Prostate gland (tissue), 2 donors: Measurements from ENCODE around the gene ARSG. TPM values are rescaled to one million over a fixed set of nuclear protein-coding genes. Genes with fewer than 3 reads are reported as not detected.

Experiments used
- DNase-seq: peaks from one replicate; pipeline ENCODE4 v3.0.0-alpha.2; 2019; ENCODE audit warnings: low spot score
- H3K27ac ChIP-seq, 2 donors: fragments of 200-600 bp; sonication (generic); 2 replicates each; pipeline ENCODE4 v1.5.1; 2017 to 2019
- H3K27me3 ChIP-seq: fragments of 200-600 bp; sonication (generic); replicated peaks from 2 replicates; pipeline ENCODE4 v1.5.1; 2019; ENCODE audit not compliant: insufficient read depth
- H3K36me3 ChIP-seq, 2 donors: fragments of 200-600 bp; sonication (generic); 1 replicate in 1 of 2; 2 replicates in 1 of 2; pipeline versions ENCODE4 v1.5.1 to v1.8.1; 2017 to 2019
- H3K4me1 ChIP-seq: fragments of 200-600 bp; sonication (generic); replicated peaks from 2 replicates; pipeline ENCODE4 v1.5.1; 2019
- H3K4me3 ChIP-seq, 2 donors: fragments of 200-600 bp; sonication (generic); 2 replicates each; pipeline ENCODE4 v1.5.1; 2017 to 2019
- H3K9me3 ChIP-seq: fragments of 200-600 bp; sonication (generic); 2 replicates; pipeline ENCODE4 v1.5.1; 2017
- CTCF ChIP-seq, 4 experiments: fragments of 200-600 bp in 2 of 4; fragments of 450-650 bp in 2 of 4; sonication (generic) in 2 of 4; IDR thresholded peaks; 1 replicate in 3 of 4; 2 replicates in 1 of 4; pipeline ENCODE4 v1.5.1; 2016 to 2019; ENCODE audit warnings: antibody characterized with exemption in 4 of 4, mild to moderate bottlenecking in 2 of 4, moderate library complexity in 2 of 4
- POLR2A ChIP-seq: fragments of 450-650 bp; IDR thresholded peaks from one replicate; pipeline ENCODE4 v1.6.1; 2016; ENCODE audit warnings: antibody characterized with exemption, mild to moderate bottlenecking
- POLR2AphosphoS5 ChIP-seq: sonication (generic); formaldehyde crosslinking; IDR thresholded peaks from one replicate; pipeline ENCODE4 v1.6.1; 2017; ENCODE audit warnings: antibody characterized with exemption
- WGBS: methylation state at CpG from one replicate; pipeline ENCODE4 v1.1.5; 2018; 5-methylcytosine and 5-hydroxymethylcytosine counted together
- intact Hi-C: fragments of 100-400 bp; cut with DNase I; formaldehyde crosslinking; loops from one replicate; pipeline ENCODE4 v1.14.2; 2022
- total RNA-seq, 2 donors: library from RNA; depleted of rRNA; stranded (reverse); fragments of >200 nt; gene quantifications; one replicate each; pipeline ENCODE4 v1.1.0, GENCODE V29; 2016

The ARSG gene
- total RNA-seq, 2 donors from 2014 or later: 1.5 to 8.3 TPM

DNA sequence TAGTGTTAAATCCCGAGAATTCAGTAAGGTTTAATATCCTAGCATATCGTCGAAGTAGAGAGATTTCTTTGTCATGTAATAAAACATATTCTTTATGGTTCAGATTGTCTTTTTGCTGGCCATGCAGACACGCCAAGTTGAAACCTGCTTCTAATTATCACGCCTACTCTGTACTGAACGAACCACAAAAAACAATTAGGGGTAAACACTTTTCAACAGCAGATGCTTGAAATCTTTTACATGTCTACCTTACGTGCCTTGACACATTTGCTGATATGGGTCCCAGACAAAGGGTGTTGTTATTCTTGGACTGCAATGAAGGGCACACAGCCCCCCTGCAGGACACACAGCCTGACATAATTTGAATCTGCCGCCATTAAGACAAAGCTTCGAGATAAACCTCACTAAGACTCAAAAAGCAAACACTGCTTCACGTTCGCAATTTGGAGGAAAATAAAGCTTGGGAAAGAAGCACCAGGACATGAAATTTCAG is 152.7 kb downstream of the ARSG start:
- no peaks in the 10 kb centered on the region for H3K36me3 ChIP-seq
- no peaks in the 10 kb centered on the region for H3K9me3 ChIP-seq
- intact Hi-C loops: no loop called here
- peak overlapping the region; percentile 50 to 81 for H3K27ac ChIP-seq
- WGBS: 49% methylated on average over 11 of the region's 11 CpGs
- H3K4me1 ChIP-seq: peaks cover 21% of the 10 kb centered on the region
- TF ChIP-seq POLR2AphosphoS5: no peak
- TF ChIP-seq POLR2A: no peak
- no peak for TF ChIP-seq CTCF (IDR thresholded peaks at IDR 0.05)
- H3K4me3 ChIP-seq: no peak overlapping the region
- DNase-seq: no peak
- H3K27me3 ChIP-seq: no peaks in the 10 kb centered on the region

DNA sequence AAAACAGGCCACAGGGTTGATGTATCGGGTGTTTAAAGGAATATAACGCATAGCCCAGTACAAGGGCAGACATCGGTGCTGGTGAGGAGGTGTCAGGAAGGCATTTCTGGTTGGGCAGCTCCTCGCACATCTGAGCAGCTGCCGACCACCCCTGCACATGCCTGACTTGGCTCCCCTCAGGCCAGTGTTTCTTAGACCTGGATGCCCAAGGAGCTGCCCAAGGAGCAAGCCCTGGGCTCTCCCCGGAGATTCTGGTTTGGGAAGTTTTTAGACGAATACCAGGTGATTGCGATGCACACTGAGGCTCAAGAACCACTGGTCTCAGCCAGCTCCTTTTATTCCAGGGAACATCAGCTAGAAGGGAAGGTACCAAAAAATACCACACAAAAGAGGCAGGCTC is 154.4 kb downstream of the ARSG start:
- intact Hi-C loops: no loop called here
- no peak for DNase-seq
- no peaks in the 10 kb centered on the region for H3K27me3 ChIP-seq
- peaks cover 21% of the 10 kb centered on the region for H3K4me1 ChIP-seq
- 83% methylated on average over 8 of the region's 8 CpGs for WGBS
- TF ChIP-seq POLR2AphosphoS5: no peak
- no peak for TF ChIP-seq POLR2A
- TF ChIP-seq CTCF (IDR thresholded peaks at IDR 0.05): no peak
- H3K4me3 ChIP-seq: no peak overlapping the region
- H3K9me3 ChIP-seq: no peaks in the 10 kb centered on the region
- H3K36me3 ChIP-seq: peaks cover 0 to 4% of the 10 kb centered on the region in 2 donors
- H3K27ac ChIP-seq: peak overlapping the region; percentile 11 to 81

DNA sequence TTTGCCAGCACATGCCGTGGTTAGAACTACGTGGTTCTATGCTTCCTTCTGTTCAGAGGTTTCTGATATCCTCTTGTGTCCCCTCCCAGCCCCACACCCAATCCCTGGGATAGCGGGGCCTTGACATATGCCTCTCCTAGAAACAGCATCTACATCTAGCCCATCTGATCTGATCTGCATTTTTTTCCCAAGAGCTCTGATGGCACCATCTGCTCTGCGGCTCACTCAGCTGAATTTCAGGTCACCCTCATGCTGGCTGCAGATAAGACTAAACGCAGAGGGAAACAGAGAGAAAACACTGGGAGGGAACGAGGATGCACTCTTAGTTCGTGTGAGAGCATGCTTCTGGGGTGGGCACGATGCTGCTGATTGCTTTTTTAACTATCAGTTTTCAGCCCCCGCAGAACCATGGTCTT is 155.3 kb downstream of the ARSG start:
- H3K36me3 ChIP-seq: peaks cover 0 to 4% of the 10 kb centered on the region in 2 donors
- WGBS: 90% methylated on average over 9 of the region's 9 CpGs
- H3K4me3 ChIP-seq: no peak overlapping the region
- intact Hi-C loops: no loop called here
- TF ChIP-seq POLR2AphosphoS5: no peak
- TF ChIP-seq POLR2A: no peak
- DNase-seq: no peak
- peak overlapping the region in 1 of 2 donors; percentile 81 for H3K27ac ChIP-seq
- H3K4me1 ChIP-seq: peaks cover 17% of the 10 kb centered on the region
- H3K27me3 ChIP-seq: no peaks in the 10 kb centered on the region
- H3K9me3 ChIP-seq: no peaks in the 10 kb centered on the region

DNA sequence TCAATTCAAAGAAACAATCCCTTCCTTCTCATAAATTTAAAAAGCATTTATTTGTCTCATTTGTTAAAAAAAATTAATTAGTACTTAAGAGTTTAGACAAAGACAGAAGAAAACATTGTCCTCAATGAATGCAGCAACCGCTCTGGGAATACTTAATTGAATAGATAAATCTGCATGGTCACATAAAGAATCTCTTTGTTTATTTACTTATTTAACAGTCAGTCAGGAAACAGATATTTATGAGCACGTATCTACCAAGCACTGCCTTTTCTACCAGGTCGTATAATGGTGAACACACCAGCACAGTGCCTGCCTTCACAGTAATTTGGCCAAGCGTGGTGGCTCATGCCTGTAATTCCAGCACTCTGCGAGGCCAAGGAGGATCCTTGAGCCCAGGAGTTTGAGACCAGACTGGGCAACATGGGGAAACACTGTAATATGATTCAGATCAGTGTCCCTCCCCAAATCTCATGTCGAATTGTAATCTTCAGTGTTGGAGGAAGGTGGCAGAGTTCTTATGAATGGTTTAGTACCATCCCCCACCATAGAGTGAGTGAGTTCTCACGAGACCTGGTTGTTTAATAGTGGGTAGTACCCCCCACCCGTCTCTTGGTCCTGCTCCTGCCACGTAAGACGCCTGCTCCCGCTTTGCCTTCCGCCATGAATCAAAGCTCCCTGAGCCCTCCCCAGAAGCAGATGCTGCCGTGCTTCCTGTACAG is 157.9 kb downstream of the ARSG start:
- peak; percentile 43 for TF ChIP-seq POLR2AphosphoS5
- TF ChIP-seq CTCF (IDR thresholded peaks at IDR 0.05): no peak
- DNase-seq: no peak
- Histone ChIP-seq H3K4me3 (no peak overlapping the region), H3K9me3 (no peaks in the 10 kb centered on the region), H3K36me3 (peaks cover 0 to 4% of the 10 kb centered on the region in 2 donors), H3K4me1 (peaks cover 3% of the 10 kb centered on the region), H3K27me3 (no peaks in the 10 kb centered on the region), H3K27ac (peak overlapping the region; percentile 24 to 39)
- 84% methylated on average over 13 of the region's 13 CpGs for WGBS
- intact Hi-C loops: no loop called here

- no peak for TF ChIP-seq CTCF (IDR thresholded peaks at IDR 0.05)
- no peak for TF ChIP-seq POLR2AphosphoS5
- no peak for TF ChIP-seq POLR2A
- peak overlapping the region in 1 of 2 donors; percentile 39 for H3K27ac ChIP-seq
- H3K36me3 ChIP-seq: peaks cover 0 to 4% of the 10 kb centered on the region in 2 donors
- intact Hi-C loops: no loop called here
- 65% methylated on average over 8 of the region's 8 CpGs for WGBS
- DNase-seq: no peak
- no peak overlapping the region for H3K4me3 ChIP-seq
- H3K4me1 ChIP-seq: no peaks in the 10 kb centered on the region
- no peaks in the 10 kb centered on the region for H3K9me3 ChIP-seq
- H3K27me3 ChIP-seq: no peaks in the 10 kb centered on the region
These were observed 159.1 kb downstream of the ARSG start for GRCh38 chr17:68450391-68450790.
